NCI-H1436 treated with DMSO at 0.1 percent for 48 hours (cell line): Measurements from ENCODE around the gene RASGRP2.

ENCODE experiments used
- DNase-seq: peaks from one replicate; lab custom pipeline; 2025; lab: John Stamatoyannopoulos, UW

The RASGRP2 gene

GRCh38 chr11:64739871-64740270, 4.1 kb downstream of the RASGRP2 start:
- DNase-seq: no peak

GRCh38 chr11:64736654-64737053, 7.3 kb downstream of the RASGRP2 start:
- DNase-seq: no peak

GRCh38 chr11:64735725-64736259, 8.2 kb downstream of the RASGRP2 start:
- DNase-seq: no peak

GRCh38 chr11:64734811-64735724, 8.9 kb downstream of the RASGRP2 start:
- no peak for DNase-seq

GRCh38 chr11:64731601-64732000, 12.3 kb downstream of the RASGRP2 start:
- no peak for DNase-seq

- DNase-seq: no peak
Measured at GRCh38 chr11:64729851-64730382, 14.0 kb downstream of the RASGRP2 start.

- DNase-seq: no peak
Measured at GRCh38 chr11:64728757-64729365, 15.1 kb downstream of the RASGRP2 start.

GRCh38 chr11:64726867-64727530, 16.9 kb downstream of the RASGRP2 start:
- no peak for DNase-seq

GRCh38 chr11:64726211-64726641, 17.7 kb downstream of the RASGRP2 start:
- DNase-seq: no peak

- no peak for DNase-seq
Measured at GRCh38 chr11:64724863-64725532, 18.9 kb downstream of the RASGRP2 start.

- DNase-seq: no peak
Measured at GRCh38 chr11:64723907-64724862, 19.8 kb downstream of the RASGRP2 start.

- DNase-seq: no peak
Measured at GRCh38 chr11:64723117-64723906, 20.6 kb downstream of the RASGRP2 start, which contains the start of gene NRXN2. NRXN2 (minus strand) TSS chr11:64723197; CDS start chr11:64713699, 9,498 bp downstream.

- no peak for DNase-seq
Measured at GRCh38 chr11:64722141-64723065, 21.5 kb downstream of the RASGRP2 start.

- DNase-seq: no peak
Measured at GRCh38 chr11:64721359-64721699, 22.6 kb downstream of the RASGRP2 start.

- DNase-seq: no peak
Measured at GRCh38 chr11:64720640-64721358, 23.1 kb downstream of the RASGRP2 start.

- no peak for DNase-seq
Measured at GRCh38 chr11:64720167-64720566, 23.8 kb downstream of the RASGRP2 start.

- DNase-seq: no peak
Measured at GRCh38 chr11:64719406-64719805, 24.5 kb downstream of the RASGRP2 start.

GRCh38 chr11:64718780-64719124, 25.2 kb downstream of the RASGRP2 start:
- no peak for DNase-seq
